WTC11 (cell line): ENCODE data around the gene DNM3. TPM values are rescaled to one million over a fixed set of nuclear protein-coding genes. Genes with fewer than 3 reads are reported as not detected.

Source experiments
- ATAC-seq: fragments of 200-7000 bp; cut with Tn5 transposase; 2 replicates; pipeline ENCODE4 v1.10.0; 2021; ENCODE audit warnings: mild to moderate bottlenecking, moderate library complexity
- CTCF ChIA-PET: fragments of 300-600 bp; sonication (Branson Sonifier 250); formaldehyde crosslinking; loops from one replicate; lab custom pipeline; 2021; ENCODE audit warnings: antibody characterized with exemption; lab: Charles Lee
- POLR2A ChIA-PET: fragments of 350-600 bp; sonication (Branson Sonifier 250); formaldehyde crosslinking; loops from one replicate; lab custom pipeline; 2021; ENCODE audit warnings: antibody characterized with exemption; lab: Charles Lee
- DNase-seq: peaks from one replicate; pipeline ENCODE4 v3.0.0; 2021; ENCODE audit warnings: low spot score
- H3K27ac Mint-ChIP-seq: 2 replicates; pipeline ENCODE4 v1.8.0; 2021; ENCODE audit warnings: mixed read lengths
- H3K27me3 Mint-ChIP-seq: 2 replicates; pipeline ENCODE4 v1.8.0; 2021; ENCODE audit warnings: low read depth, mild to moderate bottlenecking, moderate library complexity, mixed read lengths
- H3K36me3 Mint-ChIP-seq: 2 replicates; pipeline ENCODE4 v1.8.0; 2021; ENCODE audit warnings: mixed read lengths
- H3K4me1 Mint-ChIP-seq: 2 replicates; pipeline ENCODE4 v1.8.0; 2022; ENCODE audit warnings: mixed read lengths
- H3K4me3 Mint-ChIP-seq: 2 replicates; pipeline ENCODE4 v1.8.0; 2021; ENCODE audit warnings: mild to moderate bottlenecking, moderate library complexity, mixed read lengths
- H3K9me3 Mint-ChIP-seq: 2 replicates; pipeline ENCODE4 v1.8.0; 2021; ENCODE audit warnings: mixed read lengths
- AFF4 ChIP-seq: sonication (generic); formaldehyde crosslinking; IDR thresholded peaks from 2 replicates; pipeline ENCODE4 v1.8.1; 2023; ENCODE audit warnings: mild to moderate bottlenecking, missing genetic modification reagents, borderline replicate concordance
- CBFB ChIP-seq: sonication (generic); formaldehyde crosslinking; IDR thresholded peaks from 2 replicates; pipeline ENCODE4 v1.8.1; 2022; ENCODE audit warnings: mild to moderate bottlenecking, low read depth, missing genetic modification reagents
- CREM ChIP-seq: sonication (generic); formaldehyde crosslinking; IDR thresholded peaks from 2 replicates; pipeline ENCODE4 v1.8.1; 2022; ENCODE audit warnings: mild to moderate bottlenecking, missing genetic modification reagents, moderate library complexity
- E2F5 ChIP-seq: sonication (generic); formaldehyde crosslinking; IDR thresholded peaks from 2 replicates; pipeline ENCODE4 v1.8.1; 2022; ENCODE audit warnings: mild to moderate bottlenecking, moderate library complexity, missing genetic modification reagents
- ELF4 ChIP-seq: sonication (generic); formaldehyde crosslinking; IDR thresholded peaks from 2 replicates; pipeline ENCODE4 v1.8.1; 2022; ENCODE audit warnings: low read depth, mild to moderate bottlenecking, moderate library complexity, missing genetic modification reagents
- ERG ChIP-seq: fragments of 250-450 bp; sonication (Bioruptor Pico); IDR thresholded peaks from 2 replicates; pipeline ENCODE4 v1.8.0; 2021; ENCODE audit warnings: mild to moderate bottlenecking
- ESRRA ChIP-seq: sonication (generic); formaldehyde crosslinking; IDR thresholded peaks from 2 replicates; pipeline ENCODE4 v1.8.1; 2022; ENCODE audit warnings: mild to moderate bottlenecking, missing genetic modification reagents, borderline replicate concordance
- FOXJ3 ChIP-seq: sonication (generic); formaldehyde crosslinking; IDR thresholded peaks from 2 replicates; pipeline ENCODE4 v1.9.0; 2021; ENCODE audit warnings: missing genetic modification reagents, mild to moderate bottlenecking, borderline replicate concordance
- GABPB1 ChIP-seq: sonication (generic); formaldehyde crosslinking; IDR thresholded peaks from 2 replicates; pipeline ENCODE4 v1.8.1; 2023; ENCODE audit warnings: mild to moderate bottlenecking, missing genetic modification reagents
- GTF2I ChIP-seq: fragments of 250-450 bp; sonication (Bioruptor Pico); conservative IDR thresholded peaks from 2 replicates; pipeline ENCODE4 v1.4.0; 2021; ENCODE audit warnings: mild to moderate bottlenecking
- HMGA2 ChIP-seq: fragments of 250-450 bp; sonication (Bioruptor Pico); IDR thresholded peaks from 2 replicates; pipeline ENCODE4 v1.4.0; 2021; ENCODE audit warnings: mild to moderate bottlenecking, moderate library complexity
- JAZF1 ChIP-seq: fragments of 250-450 bp; sonication (Bioruptor Pico); IDR thresholded peaks from 2 replicates; pipeline ENCODE4 v1.9.0; 2021; ENCODE audit warnings: moderate library complexity, mild to moderate bottlenecking, inconsistent platforms
- MYBL2 ChIP-seq: sonication (generic); formaldehyde crosslinking; IDR thresholded peaks from 2 replicates; pipeline ENCODE4 v1.8.1; 2023; ENCODE audit warnings: mild to moderate bottlenecking, moderate library complexity, missing genetic modification reagents
- OVOL2 ChIP-seq: fragments of 250-450 bp; sonication (Bioruptor Pico); IDR thresholded peaks from 2 replicates; pipeline ENCODE4 v1.9.0; 2021; ENCODE audit warnings: mild to moderate bottlenecking, borderline replicate concordance
- SOX15 ChIP-seq: fragments of 250-450 bp; sonication (Bioruptor Pico); IDR thresholded peaks from 2 replicates; pipeline ENCODE4 v1.9.0; 2021; ENCODE audit warnings: mild to moderate bottlenecking
- ZNF416 ChIP-seq: fragments of 250-450 bp; sonication (Bioruptor Pico); IDR thresholded peaks from 2 replicates; pipeline ENCODE4 v1.9.0; 2021; ENCODE audit warnings: mild to moderate bottlenecking, inconsistent platforms
- total RNA-seq: library from RNA; stranded (reverse); gene quantifications from 3 replicates; pipeline ENCODE4 v1.2.3, GENCODE V29; 2021
- TF ChIP-seq, protein P1 (sequence below): sonication (generic); formaldehyde crosslinking; IDR thresholded peaks from 2 replicates; pipeline ENCODE4 v1.8.0; 2022; ENCODE audit warnings: mild to moderate bottlenecking, missing genetic modification reagents
- TF ChIP-seq, protein P2 (sequence below): fragments of 250-450 bp; sonication (Bioruptor Pico); IDR thresholded peaks from 2 replicates; pipeline ENCODE4 v2.1.2; 2022; ENCODE audit warnings: mild to moderate bottlenecking, moderate library complexity
- TF ChIP-seq, protein P3 (sequence below): fragments of 250-450 bp; sonication (Bioruptor Pico); IDR thresholded peaks from 2 replicates; pipeline ENCODE4 v1.9.0; 2021; ENCODE audit warnings: mild to moderate bottlenecking, borderline replicate concordance
- TF ChIP-seq, protein P4 (sequence below): sonication (generic); formaldehyde crosslinking; IDR thresholded peaks from 2 replicates; pipeline ENCODE4 v1.8.0; 2023; ENCODE audit warnings: mild to moderate bottlenecking, missing genetic modification reagents

Gene DNM3
- total RNA-seq, 1 experiment from 2014 or later = 1.9 TPM

DNA sequence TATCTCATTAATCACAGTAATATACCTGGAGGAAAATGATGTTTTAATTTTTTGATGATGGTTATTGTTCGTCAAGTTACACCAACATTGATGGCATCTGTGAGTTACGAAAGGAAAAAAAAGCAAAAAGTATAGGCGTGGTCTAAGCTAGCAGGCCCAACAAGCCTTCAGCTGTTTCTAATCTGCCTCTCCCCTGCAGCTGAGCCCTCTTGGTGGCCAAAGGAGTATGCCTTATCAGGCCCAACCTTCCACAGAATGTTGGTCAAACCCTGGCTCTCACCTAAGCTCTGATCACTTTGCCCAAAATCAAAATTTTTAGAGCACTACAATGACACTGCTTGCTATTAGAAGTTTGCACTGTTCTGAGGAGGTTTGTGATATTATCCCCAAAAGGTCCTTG, 584.0 kb downstream of the DNM3 start (continued):
- TF ChIP-seq ERG (CRISPR knock-in tag) (no peak), AFF4 (CRISPR knock-in tag) (no peak), JAZF1 (no peak)

DNA sequence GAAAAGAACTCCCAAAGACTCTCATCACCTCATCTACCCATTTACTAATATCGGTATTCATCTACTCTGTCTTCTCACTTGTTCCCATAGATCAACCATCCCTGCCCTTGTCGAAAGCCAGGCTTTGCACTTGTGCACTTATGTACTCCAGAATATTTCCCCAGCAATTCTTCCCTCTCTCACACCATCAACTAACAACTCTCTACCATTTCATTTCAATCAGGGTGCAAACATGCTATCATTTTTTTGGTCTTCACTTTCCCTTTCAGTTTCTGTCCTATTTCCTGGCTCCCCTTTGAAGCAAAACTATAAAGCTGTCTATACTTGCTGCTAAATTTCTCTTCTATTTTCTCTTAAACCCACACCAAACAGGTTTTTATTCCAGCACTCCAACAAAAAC, 585.9 kb downstream of the DNM3 start:
- Mint-ChIP-seq H3K4me3 (no peak overlapping the region), H3K9me3 (no peaks in the 10 kb centered on the region), H3K27ac (no peak overlapping the region), H3K4me1 (peaks cover 17% of the 10 kb centered on the region), H3K27me3 (no peaks in the 10 kb centered on the region), H3K36me3 (no peaks in the 10 kb centered on the region)
- CTCF ChIA-PET = interaction anchor here (1.4 to 1.9 kb wide), 3 partner anchors 27 to 425 kb away, joined by 4 to 7 read pairs (median 5); no protein-coding TSS in a partner anchor
- ATAC-seq (no peak), DNase-seq (no peak)
- POLR2A ChIA-PET = no interaction called here
- no peak for TF ChIP-seq E2F5
- TF ChIP-seq ZNF416 (CRISPR knock-in tag) = no peak
- TF ChIP-seq, protein P1, sequence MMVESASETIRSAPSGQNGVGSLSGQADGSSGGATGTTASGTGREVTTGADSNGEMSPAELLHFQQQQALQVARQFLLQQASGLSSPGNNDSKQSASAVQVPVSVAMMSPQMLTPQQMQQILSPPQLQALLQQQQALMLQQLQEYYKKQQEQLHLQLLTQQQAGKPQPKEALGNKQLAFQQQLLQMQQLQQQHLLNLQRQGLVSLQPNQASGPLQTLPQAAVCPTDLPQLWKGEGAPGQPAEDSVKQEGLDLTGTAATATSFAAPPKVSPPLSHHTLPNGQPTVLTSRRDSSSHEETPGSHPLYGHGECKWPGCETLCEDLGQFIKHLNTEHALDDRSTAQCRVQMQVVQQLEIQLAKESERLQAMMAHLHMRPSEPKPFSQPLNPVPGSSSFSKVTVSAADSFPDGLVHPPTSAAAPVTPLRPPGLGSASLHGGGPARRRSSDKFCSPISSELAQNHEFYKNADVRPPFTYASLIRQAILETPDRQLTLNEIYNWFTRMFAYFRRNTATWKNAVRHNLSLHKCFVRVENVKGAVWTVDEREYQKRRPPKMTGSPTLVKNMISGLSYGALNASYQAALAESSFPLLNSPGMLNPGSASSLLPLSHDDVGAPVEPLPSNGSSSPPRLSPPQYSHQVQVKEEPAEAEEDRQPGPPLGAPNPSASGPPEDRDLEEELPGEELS = no peak
- no peak for TF ChIP-seq SOX15 (CRISPR knock-in tag)
- TF ChIP-seq, protein P2, sequence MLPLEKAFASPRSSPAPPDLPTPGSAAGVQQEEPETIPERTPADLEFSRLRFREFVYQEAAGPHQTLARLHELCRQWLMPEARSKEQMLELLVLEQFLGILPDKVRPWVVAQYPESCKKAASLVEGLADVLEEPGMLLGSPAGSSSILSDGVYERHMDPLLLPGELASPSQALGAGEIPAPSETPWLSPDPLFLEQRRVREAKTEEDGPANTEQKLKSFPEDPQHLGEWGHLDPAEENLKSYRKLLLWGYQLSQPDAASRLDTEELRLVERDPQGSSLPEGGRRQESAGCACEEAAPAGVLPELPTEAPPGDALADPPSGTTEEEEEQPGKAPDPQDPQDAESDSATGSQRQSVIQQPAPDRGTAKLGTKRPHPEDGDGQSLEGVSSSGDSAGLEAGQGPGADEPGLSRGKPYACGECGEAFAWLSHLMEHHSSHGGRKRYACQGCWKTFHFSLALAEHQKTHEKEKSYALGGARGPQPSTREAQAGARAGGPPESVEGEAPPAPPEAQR = no peak
- TF ChIP-seq FOXJ3 = no peak
- TF ChIP-seq ESRRA (CRISPR knock-in tag) = no peak
- TF ChIP-seq MYBL2 (CRISPR knock-in tag) = no peak
- TF ChIP-seq GABPB1 (CRISPR knock-in tag) = no peak
- no peak for TF ChIP-seq ELF4 (CRISPR knock-in tag)
- TF ChIP-seq GTF2I (CRISPR knock-in tag) = no peak
- no peak for TF ChIP-seq HMGA2 (CRISPR knock-in tag)
- no peak for TF ChIP-seq CBFB (CRISPR knock-in tag)
- TF ChIP-seq, protein P3, sequence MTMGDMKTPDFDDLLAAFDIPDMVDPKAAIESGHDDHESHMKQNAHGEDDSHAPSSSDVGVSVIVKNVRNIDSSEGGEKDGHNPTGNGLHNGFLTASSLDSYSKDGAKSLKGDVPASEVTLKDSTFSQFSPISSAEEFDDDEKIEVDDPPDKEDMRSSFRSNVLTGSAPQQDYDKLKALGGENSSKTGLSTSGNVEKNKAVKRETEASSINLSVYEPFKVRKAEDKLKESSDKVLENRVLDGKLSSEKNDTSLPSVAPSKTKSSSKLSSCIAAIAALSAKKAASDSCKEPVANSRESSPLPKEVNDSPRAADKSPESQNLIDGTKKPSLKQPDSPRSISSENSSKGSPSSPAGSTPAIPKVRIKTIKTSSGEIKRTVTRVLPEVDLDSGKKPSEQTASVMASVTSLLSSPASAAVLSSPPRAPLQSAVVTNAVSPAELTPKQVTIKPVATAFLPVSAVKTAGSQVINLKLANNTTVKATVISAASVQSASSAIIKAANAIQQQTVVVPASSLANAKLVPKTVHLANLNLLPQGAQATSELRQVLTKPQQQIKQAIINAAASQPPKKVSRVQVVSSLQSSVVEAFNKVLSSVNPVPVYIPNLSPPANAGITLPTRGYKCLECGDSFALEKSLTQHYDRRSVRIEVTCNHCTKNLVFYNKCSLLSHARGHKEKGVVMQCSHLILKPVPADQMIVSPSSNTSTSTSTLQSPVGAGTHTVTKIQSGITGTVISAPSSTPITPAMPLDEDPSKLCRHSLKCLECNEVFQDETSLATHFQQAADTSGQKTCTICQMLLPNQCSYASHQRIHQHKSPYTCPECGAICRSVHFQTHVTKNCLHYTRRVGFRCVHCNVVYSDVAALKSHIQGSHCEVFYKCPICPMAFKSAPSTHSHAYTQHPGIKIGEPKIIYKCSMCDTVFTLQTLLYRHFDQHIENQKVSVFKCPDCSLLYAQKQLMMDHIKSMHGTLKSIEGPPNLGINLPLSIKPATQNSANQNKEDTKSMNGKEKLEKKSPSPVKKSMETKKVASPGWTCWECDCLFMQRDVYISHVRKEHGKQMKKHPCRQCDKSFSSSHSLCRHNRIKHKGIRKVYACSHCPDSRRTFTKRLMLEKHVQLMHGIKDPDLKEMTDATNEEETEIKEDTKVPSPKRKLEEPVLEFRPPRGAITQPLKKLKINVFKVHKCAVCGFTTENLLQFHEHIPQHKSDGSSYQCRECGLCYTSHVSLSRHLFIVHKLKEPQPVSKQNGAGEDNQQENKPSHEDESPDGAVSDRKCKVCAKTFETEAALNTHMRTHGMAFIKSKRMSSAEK (CRISPR knock-in tag) = no peak
- TF ChIP-seq, protein P4, sequence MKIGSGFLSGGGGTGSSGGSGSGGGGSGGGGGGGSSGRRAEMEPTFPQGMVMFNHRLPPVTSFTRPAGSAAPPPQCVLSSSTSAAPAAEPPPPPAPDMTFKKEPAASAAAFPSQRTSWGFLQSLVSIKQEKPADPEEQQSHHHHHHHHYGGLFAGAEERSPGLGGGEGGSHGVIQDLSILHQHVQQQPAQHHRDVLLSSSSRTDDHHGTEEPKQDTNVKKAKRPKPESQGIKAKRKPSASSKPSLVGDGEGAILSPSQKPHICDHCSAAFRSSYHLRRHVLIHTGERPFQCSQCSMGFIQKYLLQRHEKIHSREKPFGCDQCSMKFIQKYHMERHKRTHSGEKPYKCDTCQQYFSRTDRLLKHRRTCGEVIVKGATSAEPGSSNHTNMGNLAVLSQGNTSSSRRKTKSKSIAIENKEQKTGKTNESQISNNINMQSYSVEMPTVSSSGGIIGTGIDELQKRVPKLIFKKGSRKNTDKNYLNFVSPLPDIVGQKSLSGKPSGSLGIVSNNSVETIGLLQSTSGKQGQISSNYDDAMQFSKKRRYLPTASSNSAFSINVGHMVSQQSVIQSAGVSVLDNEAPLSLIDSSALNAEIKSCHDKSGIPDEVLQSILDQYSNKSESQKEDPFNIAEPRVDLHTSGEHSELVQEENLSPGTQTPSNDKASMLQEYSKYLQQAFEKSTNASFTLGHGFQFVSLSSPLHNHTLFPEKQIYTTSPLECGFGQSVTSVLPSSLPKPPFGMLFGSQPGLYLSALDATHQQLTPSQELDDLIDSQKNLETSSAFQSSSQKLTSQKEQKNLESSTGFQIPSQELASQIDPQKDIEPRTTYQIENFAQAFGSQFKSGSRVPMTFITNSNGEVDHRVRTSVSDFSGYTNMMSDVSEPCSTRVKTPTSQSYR = no peak
- TF ChIP-seq OVOL2 (CRISPR knock-in tag) = no peak
- no peak for TF ChIP-seq CREM (CRISPR knock-in tag)
